Caco-2 (cell line): Measurements from ENCODE around the gene MTMR6. TPM values are rescaled to one million over a fixed set of nuclear protein-coding genes. Genes with fewer than 3 reads are reported as not detected.
A peak's percentile ranks its signal among the peaks of the same experiment; 100 is the strongest.
"Not testable (repeated sequence)": the region's sequence is repeated elsewhere in the genome, so short reads cannot be mapped to it uniquely, and the experiment has no call there.

ENCODE experiments used
- BruUV-seq: library from RNA; stranded (reverse); fragments of 400-500 nt; replicated peaks from 2 replicates; lab custom pipeline; 2021; lab: Mats Ljungman, UMichigan
- CTCF ChIA-PET: fragments of 300-600 bp; sonication (Branson Sonifier 250); formaldehyde crosslinking; loops from one replicate; lab custom pipeline; 2022; ENCODE audit warnings: antibody characterized with exemption; lab: Charles Lee
- POLR2A ChIA-PET: fragments of 300-600 bp; sonication (Branson Sonifier 250); formaldehyde crosslinking; loops from one replicate; lab custom pipeline; 2022; ENCODE audit warnings: antibody characterized with exemption; lab: Charles Lee
- DNase-seq, 2 experiments: peaks; one replicate each; pipeline versions ENCODE4 v3.0.0 to v3.0.0-alpha.2; 2020 to 2022
- H3K27me3 ChIP-seq: replicated peaks from 2 replicates; pipeline ENCODE4 v1.6.0; 2011; ENCODE audit warnings: low read length; ENCODE audit not compliant: control insufficient read depth, insufficient read depth
- H3K36me3 ChIP-seq: 2 replicates; pipeline ENCODE4 v1.5.1; 2011; ENCODE audit warnings: low read length; ENCODE audit not compliant: control insufficient read depth, insufficient read depth
- H3K4me1 ChIP-seq: fragments of 250-450 bp; sonication (Bioruptor Pico); 2 replicates; pipeline ENCODE4 v1.5.1; 2020; ENCODE audit warnings: mild to moderate bottlenecking
- H3K4me3 ChIP-seq: 2 replicates; pipeline ENCODE4 v1.5.1; 2011; ENCODE audit warnings: low read depth, mild to moderate bottlenecking, control low read depth, low read length
- H3K9me3 ChIP-seq: fragments of 250-450 bp; sonication (Bioruptor Pico); 2 replicates; pipeline ENCODE4 v1.5.1; 2020; ENCODE audit warnings: mild to moderate bottlenecking, moderate library complexity
- H3K27ac Mint-ChIP-seq: one replicate; pipeline ENCODE4 v1.8.0; 2022; ENCODE audit warnings: mixed read lengths; ENCODE audit not compliant: unreplicated experiment
- H3K27me3 Mint-ChIP-seq: one replicate; pipeline ENCODE4 v1.8.0; 2022; ENCODE audit warnings: mixed read lengths; ENCODE audit not compliant: insufficient read depth, unreplicated experiment
- H3K36me3 Mint-ChIP-seq: one replicate; pipeline ENCODE4 v1.8.0; 2022; ENCODE audit warnings: mild to moderate bottlenecking, mixed read lengths; ENCODE audit not compliant: insufficient read depth, unreplicated experiment
- H3K4me1 Mint-ChIP-seq: one replicate; pipeline ENCODE4 v1.8.0; 2022; ENCODE audit warnings: low read depth, mixed read lengths; ENCODE audit not compliant: unreplicated experiment
- H3K4me3 Mint-ChIP-seq: one replicate; pipeline ENCODE4 v1.8.0; 2022; ENCODE audit warnings: mild to moderate bottlenecking, moderate library complexity, mixed read lengths; ENCODE audit not compliant: unreplicated experiment
- H3K9me3 Mint-ChIP-seq: one replicate; pipeline ENCODE4 v1.8.0; 2022; ENCODE audit warnings: mixed read lengths; ENCODE audit not compliant: unreplicated experiment
- CTCF ChIP-seq, 2 experiments: fragments of 200-600 bp in 1 of 2; IDR thresholded peaks; 1 replicate in 1 of 2; 2 replicates in 1 of 2; pipeline versions ENCODE4 v1.5.1 to v1.8.0; 2011 to 2022; ENCODE audit warnings: antibody characterized with exemption in 1 of 2, control low read depth in 1 of 2, inconsistent platforms in 1 of 2, low read depth in 1 of 2, low read length in 1 of 2, mild to moderate bottlenecking in 1 of 2, moderate library complexity in 1 of 2; ENCODE audit not compliant: insufficient read depth in 1 of 2, severe bottlenecking in 1 of 2, unreplicated experiment in 1 of 2
- intact Hi-C: fragments of 100-400 bp; cut with micrococcal nuclease; formaldehyde crosslinking; loops from one replicate; pipeline ENCODE4 v1.10.0; 2022; ENCODE audit not compliant: unreplicated experiment
- total RNA-seq: library from RNA; stranded (reverse); gene quantifications from 2 replicates; pipeline ENCODE4 v1.2.3, GENCODE V29; 2022

Gene MTMR6
- total RNA-seq, 1 experiment from 2014 or later, result 13.0 TPM

GRCh38 chr13:25329706-25330105 lies 42.4 kb upstream of the MTMR6 start:
- Mint-ChIP-seq H3K36me3 (peaks cover 57% of the 10 kb centered on the region), H3K9me3 (no peaks in the 10 kb centered on the region), H3K4me3 (no peak overlapping the region), H3K27ac (no peak overlapping the region), H3K27me3 (no peaks in the 10 kb centered on the region), H3K4me1 (no peaks in the 10 kb centered on the region)
- intact Hi-C loops, result no loop called here
- no TSS peak for BruUV-seq
- no peak overlapping the region for H3K4me3 ChIP-seq
- CTCF ChIA-PET, result no interaction called here
- no peak for DNase-seq
- no peak for TF ChIP-seq CTCF (IDR thresholded peaks at IDR 0.05; ENCODE audit: insufficient read depth in 1 of 2, low read depth in 1 of 2, low read length in 1 of 2, severe bottlenecking in 1 of 2, unreplicated experiment in 1 of 2)
- H3K36me3 ChIP-seq, result peaks cover 2% of the 10 kb centered on the region; the same call in 1 of the 2 replicates
- POLR2A ChIA-PET, result no interaction called here
- no peaks in the 10 kb centered on the region for H3K27me3 ChIP-seq
- no peaks in the 10 kb centered on the region for H3K4me1 ChIP-seq
- no peaks in the 10 kb centered on the region for H3K9me3 ChIP-seq

- Mint-ChIP-seq H3K4me3 (no peak overlapping the region), H3K4me1 (peaks cover 9% of the 10 kb centered on the region), H3K27ac (peak overlapping the region; percentile 36), H3K27me3 (no peaks in the 10 kb centered on the region), H3K9me3 (no peaks in the 10 kb centered on the region), H3K36me3 (peaks cover 31% of the 10 kb centered on the region)
- Histone ChIP-seq H3K27me3 (no peaks in the 10 kb centered on the region), H3K9me3 (no peaks in the 10 kb centered on the region), H3K36me3 (no peaks in the 10 kb centered on the region; the same call in 1 of the 2 replicates), H3K4me3 (no peak overlapping the region), H3K4me1 (peaks cover 6% of the 10 kb centered on the region; the same call in 1 of the 2 replicates)
- no peak for TF ChIP-seq CTCF (IDR thresholded peaks at IDR 0.05; ENCODE audit: insufficient read depth in 1 of 2, low read depth in 1 of 2, low read length in 1 of 2, severe bottlenecking in 1 of 2, unreplicated experiment in 1 of 2)
- BruUV-seq, result no TSS peak
- CTCF ChIA-PET, result no interaction called here
- POLR2A ChIA-PET, result no interaction called here
- peak in 1 of 2 experiments; percentile 16 for DNase-seq
- intact Hi-C loops, result no loop called here
These were observed 36.8 kb upstream of the MTMR6 start for GRCh38 chr13:25324100-25324499.

DNA sequence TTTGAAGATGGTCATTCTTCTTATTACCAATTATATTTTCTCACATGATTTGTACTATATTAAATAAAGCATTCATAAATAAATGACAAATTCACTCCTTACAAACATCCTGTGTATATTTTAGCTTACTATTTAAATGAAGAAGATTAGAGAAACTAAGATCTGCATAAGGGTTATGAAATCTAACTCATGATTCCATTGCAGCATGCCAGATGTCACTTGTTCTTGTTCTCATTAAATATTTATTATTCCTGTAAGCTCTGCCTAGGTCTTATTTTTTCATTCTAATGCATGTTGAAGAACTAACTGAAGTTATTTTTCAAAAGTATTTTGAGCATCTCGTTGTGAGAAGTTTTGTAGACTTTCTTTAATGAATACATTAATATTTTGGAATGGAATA lies 32.5 kb upstream of the MTMR6 start:
- Histone ChIP-seq H3K36me3 (no peaks in the 10 kb centered on the region), H3K4me3 (no peak overlapping the region), H3K9me3 (no peaks in the 10 kb centered on the region), H3K4me1 (peaks cover 21% of the 10 kb centered on the region), H3K27me3 (no peaks in the 10 kb centered on the region)
- CTCF ChIA-PET, result no interaction called here
- H3K9me3 Mint-ChIP-seq, result no peaks in the 10 kb centered on the region
- DNase-seq, result no peak
- no peak overlapping the region for H3K4me3 Mint-ChIP-seq
- H3K36me3 Mint-ChIP-seq, result peaks cover 49% of the 10 kb centered on the region
- H3K27ac Mint-ChIP-seq, result no peak overlapping the region
- no TSS peak for BruUV-seq
- intact Hi-C loops, result no loop called here
- H3K4me1 Mint-ChIP-seq, result peaks cover 18% of the 10 kb centered on the region
- POLR2A ChIA-PET, result no interaction called here
- H3K27me3 Mint-ChIP-seq, result no peaks in the 10 kb centered on the region
- no peak for TF ChIP-seq CTCF (IDR thresholded peaks at IDR 0.05; ENCODE audit: insufficient read depth in 1 of 2, low read depth in 1 of 2, low read length in 1 of 2, severe bottlenecking in 1 of 2, unreplicated experiment in 1 of 2)

GRCh38 chr13:25318946-25319345 lies 31.7 kb upstream of the MTMR6 start:
- BruUV-seq, H3K9me3 Mint-ChIP-seq, intact Hi-C loops: not testable (repeated sequence)

More at GRCh38 chr13:25318946-25319345, 31.7 kb upstream of the MTMR6 start:
- H3K36me3 ChIP-seq, POLR2A ChIA-PET, H3K27me3 ChIP-seq, H3K27me3 Mint-ChIP-seq, H3K4me3 ChIP-seq, CTCF ChIA-PET, H3K27ac Mint-ChIP-seq, H3K4me3 Mint-ChIP-seq, H3K9me3 ChIP-seq, DNase-seq: not testable (repeated sequence)
- peaks cover 14% of the 10 kb centered on the region for H3K4me1 Mint-ChIP-seq
- H3K4me1 ChIP-seq, result peaks cover 20% of the 10 kb centered on the region
- H3K36me3 Mint-ChIP-seq, result peaks cover 50% of the 10 kb centered on the region
